K562 (cell line): ENCODE data around the gene RERE. TPM values are rescaled to one million over a fixed set of nuclear protein-coding genes. Genes with fewer than 3 reads are reported as not detected.

Experiments
- ATAC-seq: fragments of 200-7000 bp; cut with Tn5 transposase; 3 replicates; pipeline ENCODE4 v1.9.1; 2020; ENCODE audit warnings: moderate library complexity
- BruUV-seq: library from RNA; stranded (reverse); fragments of 400-500 nt; replicated peaks from 2 replicates; lab custom pipeline; 2021; lab: Mats Ljungman, UMichigan
- CTCF ChIA-PET: fragments of 300-600 bp; formaldehyde crosslinking; extraction: SDS; loops from one replicate; lab custom pipeline; 2021; ENCODE audit warnings: low intra/inter-chr PET ratio; lab: Yijun Ruan, JAX
- POLR2A ChIA-PET: fragments of 300-600, 350-650 bp; sonication (Branson Sonifier 250); formaldehyde crosslinking; extraction: SDS; loops from one replicate; lab custom pipeline; 2021; ENCODE audit warnings: antibody characterized with exemption, inconsistent platforms; lab: Yijun Ruan, JAX
- DNase-seq, 4 experiments: peaks; one replicate each; pipeline versions ENCODE4 v3.0.0 to v3.0.0-alpha.2; 2011 to 2018; ENCODE audit warnings: low spot score in 3 of 4, mixed read lengths in 3 of 4; ENCODE audit errors: extremely low read depth in 1 of 4
- FAIRE-seq: peaks from 2 replicates; lab custom pipeline; 2011; peaks lifted over from hg19 to GRCh38; lab: Jason Lieb, UNC
- H2AFZ ChIP-seq: 2 replicates; pipeline ENCODE4 v1.6.0; 2011; ENCODE audit warnings: low read depth, low read length, control low read depth, inconsistent platforms
- H3K27ac ChIP-seq: fragments of 200-600 bp; 3 replicates; pipeline ENCODE4 v1.8.0; 2011; ENCODE audit warnings: low read depth, mild to moderate bottlenecking, control low read depth, inconsistent platforms, low read length, moderate library complexity, mixed read lengths; ENCODE audit errors: extremely low read depth
- H3K27me3 ChIP-seq, 2 experiments: fragments of 300-600 bp in 1 of 2; 2 replicates in 1 of 2; 3 replicates in 1 of 2; pipeline versions ENCODE4 v1.6.0 to v1.8.0; 2011; ENCODE audit warnings: inconsistent platforms in 2 of 2, low read length in 2 of 2, mild to moderate bottlenecking in 1 of 2, mixed read lengths in 1 of 2, moderate library complexity in 1 of 2; ENCODE audit not compliant: control insufficient read depth in 2 of 2, insufficient read depth in 2 of 2
- H3K36me3 ChIP-seq: fragments of 300-600 bp; 3 replicates; pipeline ENCODE4 v1.8.0; 2011; ENCODE audit warnings: mild to moderate bottlenecking, low read length, inconsistent platforms; ENCODE audit not compliant: control insufficient read depth, insufficient read depth
- H3K4me1 ChIP-seq, 2 experiments: fragments of 200-600 bp in 1 of 2; replicated peaks in 1 of 2; 2 replicates in 1 of 2; 3 replicates in 1 of 2; pipeline versions ENCODE4 v1.5.1 to v1.8.0; 2011; ENCODE audit warnings: inconsistent platforms in 2 of 2, low read length in 2 of 2, mild to moderate bottlenecking in 1 of 2, mixed read lengths in 1 of 2, moderate library complexity in 1 of 2; ENCODE audit not compliant: control insufficient read depth in 2 of 2, insufficient read depth in 2 of 2
- H3K4me2 ChIP-seq: 2 replicates; pipeline ENCODE4 v1.6.1; 2011; ENCODE audit warnings: low read length, control low read depth, inconsistent platforms, mixed read lengths; ENCODE audit not compliant: insufficient read depth
- H3K4me3 ChIP-seq: fragments of 200-600 bp; sonication (generic), shearing (Covaris generic); 2 replicates; pipeline ENCODE4 v1.5.1; 2016; ENCODE audit warnings: control low read depth, inconsistent platforms
- H3K79me2 ChIP-seq: fragments of 200-600 bp; 3 replicates; pipeline ENCODE4 v1.8.0; 2011; ENCODE audit warnings: low read length, inconsistent platforms; ENCODE audit not compliant: control insufficient read depth, insufficient read depth
- H3K9ac ChIP-seq, 2 experiments: 2 replicates each; pipeline versions ENCODE4 v1.6.0 to v1.6.1; 2011; ENCODE audit warnings: low read depth in 2 of 2, low read length in 2 of 2, control low read depth in 1 of 2, inconsistent platforms in 1 of 2, mild to moderate bottlenecking in 1 of 2, mixed read lengths in 1 of 2; ENCODE audit not compliant: insufficient read depth in 1 of 2
- H3K9me1 ChIP-seq: one replicate; pipeline ENCODE4 v1.6.0; 2011; ENCODE audit warnings: inconsistent platforms, mild to moderate bottlenecking, low read length, moderate library complexity; ENCODE audit not compliant: control insufficient read depth, insufficient read depth
- H3K9me3 ChIP-seq: replicated peaks from 2 replicates; pipeline ENCODE4 v1.5.1; 2011; ENCODE audit warnings: low read depth, low read length, inconsistent platforms; ENCODE audit not compliant: control insufficient read depth, insufficient read depth
- H4K20me1 ChIP-seq: replicated peaks from 2 replicates; pipeline ENCODE4 v1.6.1; 2011; ENCODE audit warnings: low read length, inconsistent platforms, mixed read lengths; ENCODE audit not compliant: control insufficient read depth, insufficient read depth
- C11orf30 ChIP-seq: fragments of 450-650 bp; IDR thresholded peaks from 2 replicates; pipeline ENCODE4 v1.6.1; 2016; ENCODE audit warnings: low read depth, mild to moderate bottlenecking
- ETV1 ChIP-seq: fragments of 450-650 bp; conservative IDR thresholded peaks from 2 replicates; pipeline ENCODE4 v1.6.1; 2016; ENCODE audit warnings: missing genetic modification characterization, control low read depth, low read depth, missing compliant biosample characterization
- RAD21 ChIP-seq, 2 experiments: fragments of 250-450 bp in 1 of 2; fragments of 450-650 bp in 1 of 2; sonication (Bioruptor Pico) in 1 of 2; formaldehyde crosslinking in 1 of 2; IDR thresholded peaks in 1 of 2; conservative IDR thresholded peaks in 1 of 2; 2 replicates each; pipeline versions ENCODE4 v1.4.0 to v1.8.0; 2020 to 2022; ENCODE audit warnings: mild to moderate bottlenecking in 2 of 2, moderate library complexity in 1 of 2
- WGBS: fragments of 100-300 bp; shearing (Covaris generic); methylation state at CpG from one replicate; pipeline ENCODE4 v1.1.6; 2016; ENCODE audit warnings: low coverage, mixed read lengths; ENCODE audit not compliant: insufficient coverage; ENCODE audit errors: missing lambda C conversion rate; 5-methylcytosine and 5-hydroxymethylcytosine counted together
- in situ Hi-C: fragments of 300-500 bp; cut with MboI; formaldehyde crosslinking; loops from 4 replicates; pipeline ENCODE4 v1.15.0; 2018; ENCODE audit warnings: inconsistent platforms, mixed read lengths
- intact Hi-C: fragments of 100-400 bp; cut with micrococcal nuclease; formaldehyde crosslinking; loops from 2 replicates; pipeline ENCODE4 v1.14.2; 2022
- polyA plus RNA-seq, 8 experiments: library from polyadenylated mRNA; depleted of rRNA in 4 of 8; stranded (reverse) in 5 of 8; unstranded in 3 of 8; fragments of >200 nt; fragmentation: Nextera tagmentation in 2 of 8; fragmentation: Illumina TruSeq in 1 of 8; extraction: Ambion mirVana in 2 of 8; extraction: Trizol in 1 of 8; gene quantifications; 2 replicates each; pipeline versions ENCODE4 v1.2.1 to v1.2.3, GENCODE V29; 2011 to 2014; ENCODE audit warnings: inconsistent platforms in 1 of 8, missing spikeins in 1 of 8
- total RNA-seq, 7 experiments: library from RNA; depleted of rRNA in 6 of 7; stranded (reverse); fragments of >200 nt in 6 of 7; fragmentation: Illumina TruSeq in 2 of 7; extraction: Trizol in 2 of 7; gene quantifications; 2 replicates each; pipeline versions ENCODE4 v1.2.1 to v1.2.3, GENCODE V29; 2011 to 2021; ENCODE audit warnings: low replicate concordance in 1 of 7
- TF ChIP-seq, protein P1 (sequence below): IDR thresholded peaks from 2 replicates; pipeline ENCODE4 v1.6.1; 2016; ENCODE audit warnings: missing genetic modification characterization, missing compliant biosample characterization
- TF ChIP-seq, protein P2 (sequence below): fragments of 450-650 bp; IDR thresholded peaks from 2 replicates; pipeline ENCODE4 v1.6.1; 2016
- TF ChIP-seq, protein P3 (sequence below): fragments of 250-450 bp; sonication (Bioruptor Pico); IDR thresholded peaks from 2 replicates; pipeline ENCODE4 v1.4.0; 2020; ENCODE audit warnings: mild to moderate bottlenecking, moderate library complexity
- TF ChIP-seq, protein P4 (sequence below): fragments of 250-450 bp; sonication (Bioruptor Pico); IDR thresholded peaks from 2 replicates; pipeline ENCODE4 v1.4.0; 2020; ENCODE audit warnings: mild to moderate bottlenecking

RERE gene
- total and polyA plus RNA-seq, 9 of the 15 experiments (the other 6 are each of a cell fraction or from before 2014, with no cell fraction given), result 3.0 to 51.5 (median 13.4) TPM

DNA sequence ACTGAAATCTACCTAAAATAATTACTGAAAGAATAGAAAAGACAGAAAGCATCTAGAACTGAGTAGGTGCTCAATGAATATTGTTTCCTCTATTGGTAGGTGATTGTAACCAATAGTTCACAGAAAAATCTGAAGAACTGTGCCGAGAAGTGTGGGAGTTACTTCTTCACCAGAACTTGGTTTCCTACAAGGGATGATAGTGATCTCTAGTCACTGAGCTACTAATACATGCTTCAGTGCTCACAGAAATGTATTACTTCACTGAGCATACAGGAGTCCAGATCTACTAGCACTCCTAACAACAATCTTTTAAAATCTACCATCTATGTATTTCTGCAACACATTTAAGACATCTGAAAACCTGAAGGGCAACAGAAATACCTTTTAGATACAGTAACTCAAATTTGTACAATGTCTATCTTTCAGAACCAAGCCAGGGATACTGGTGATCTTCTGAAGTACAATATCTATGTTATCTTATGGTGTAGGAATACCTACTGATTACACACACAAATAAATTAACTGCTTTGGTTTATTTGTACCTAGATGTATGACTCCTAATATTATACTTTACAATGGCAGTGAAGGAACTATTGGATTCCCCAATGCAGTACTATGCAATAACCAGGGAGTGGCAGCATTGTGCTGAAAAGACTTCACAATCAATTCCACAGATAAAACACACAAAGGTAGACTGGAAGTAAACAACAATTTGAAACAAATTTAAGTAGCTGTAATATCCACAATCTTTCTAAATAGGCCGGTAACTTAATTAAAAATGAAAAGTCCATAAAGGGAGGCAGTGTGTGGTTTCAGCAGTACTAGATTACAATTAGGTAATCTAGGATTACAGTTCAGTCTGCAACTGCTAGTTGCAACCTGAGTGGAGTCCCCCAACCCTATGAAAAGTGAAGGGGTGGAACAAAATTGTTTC is 256.6 kb downstream of the RERE start (continued):
- TF ChIP-seq C11orf30 (no peak), ETV1 (0 out of 2 replicates have a peak, but pooled peaks have one; percentile 9), RAD21 (CRISPR knock-in tag; conservative IDR thresholded peaks at IDR 0.05 in 1 of 2, IDR thresholded peaks at IDR 0.05 in 1 of 2) (peak; percentile 96 to 99)

DNA sequence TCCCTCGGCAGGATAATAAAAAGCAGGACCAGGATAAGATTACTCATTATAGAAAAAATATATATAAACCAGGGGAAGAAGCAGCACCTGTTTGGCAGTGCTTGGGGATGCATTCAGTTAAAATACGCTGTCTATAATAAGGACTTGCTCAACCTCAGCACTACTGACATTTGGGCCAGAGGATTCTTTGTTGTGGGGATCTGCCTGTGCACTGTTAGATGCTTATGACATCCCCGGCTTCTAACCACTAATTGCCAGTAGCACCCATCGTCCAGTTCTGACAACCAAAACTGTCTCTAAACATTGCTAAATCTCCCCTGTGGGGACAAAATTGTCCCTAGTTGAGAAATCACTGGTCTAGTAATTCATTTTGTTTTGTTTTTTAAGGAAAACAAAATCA is 257.4 kb downstream of the RERE start:
- ChIA-PET POLR2A (interaction anchor here (1.0 to 2.2 kb wide), 2 partner anchors 8 to 9 kb away, joined by 3 to 11 read pairs; no protein-coding TSS in a partner anchor), CTCF (interaction anchor here (1.4 to 4.9 kb wide), 3 partner anchors 111 to 289 kb away, joined by 14 to 53 read pairs (median 31); no protein-coding TSS in a partner anchor)
- Histone ChIP-seq H3K36me3 (peaks cover 12% of the 10 kb centered on the region; the same call in 1 of the 3 replicates), H3K27ac (no peak overlapping the region), H3K9ac (no peak overlapping the region), H3K9me1 (no peaks in the 10 kb centered on the region), H2AFZ (no peak overlapping the region), H4K20me1 (peaks cover 9% of the 10 kb centered on the region), H3K4me3 (no peak overlapping the region), H3K79me2 (peaks cover 21% of the 10 kb centered on the region), H3K9me3 (no peaks in the 10 kb centered on the region), H3K4me1 (peaks cover 0 to 19% of the 10 kb centered on the region in 2 experiments; a peak in 4 of 5 replicates), H3K4me2 (no peak overlapping the region), H3K27me3 (no peaks in the 10 kb centered on the region)
- in situ Hi-C loops (loop anchor here (5.0 kb wide), 2 partner anchors 167 to 297 kb away; no protein-coding TSS in a partner anchor), intact Hi-C loops (no loop called here)
- WGBS, result 82% methylated on average over 4 of the region's 4 CpGs
- TF ChIP-seq, protein P1, sequence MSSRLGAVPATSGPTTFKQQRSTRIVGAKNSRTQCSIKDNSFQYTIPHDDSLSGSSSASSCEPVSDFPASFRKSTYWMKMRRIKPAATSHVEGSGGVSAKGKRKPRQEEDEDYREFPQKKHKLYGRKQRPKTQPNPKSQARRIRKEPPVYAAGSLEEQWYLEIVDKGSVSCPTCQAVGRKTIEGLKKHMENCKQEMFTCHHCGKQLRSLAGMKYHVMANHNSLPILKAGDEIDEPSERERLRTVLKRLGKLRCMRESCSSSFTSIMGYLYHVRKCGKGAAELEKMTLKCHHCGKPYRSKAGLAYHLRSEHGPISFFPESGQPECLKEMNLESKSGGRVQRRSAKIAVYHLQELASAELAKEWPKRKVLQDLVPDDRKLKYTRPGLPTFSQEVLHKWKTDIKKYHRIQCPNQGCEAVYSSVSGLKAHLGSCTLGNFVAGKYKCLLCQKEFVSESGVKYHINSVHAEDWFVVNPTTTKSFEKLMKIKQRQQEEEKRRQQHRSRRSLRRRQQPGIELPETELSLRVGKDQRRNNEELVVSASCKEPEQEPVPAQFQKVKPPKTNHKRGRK (tag), result no peak
- TF ChIP-seq, protein P2, sequence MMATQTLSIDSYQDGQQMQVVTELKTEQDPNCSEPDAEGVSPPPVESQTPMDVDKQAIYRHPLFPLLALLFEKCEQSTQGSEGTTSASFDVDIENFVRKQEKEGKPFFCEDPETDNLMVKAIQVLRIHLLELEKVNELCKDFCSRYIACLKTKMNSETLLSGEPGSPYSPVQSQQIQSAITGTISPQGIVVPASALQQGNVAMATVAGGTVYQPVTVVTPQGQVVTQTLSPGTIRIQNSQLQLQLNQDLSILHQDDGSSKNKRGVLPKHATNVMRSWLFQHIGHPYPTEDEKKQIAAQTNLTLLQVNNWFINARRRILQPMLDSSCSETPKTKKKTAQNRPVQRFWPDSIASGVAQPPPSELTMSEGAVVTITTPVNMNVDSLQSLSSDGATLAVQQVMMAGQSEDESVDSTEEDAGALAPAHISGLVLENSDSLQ, result no peak
- TF ChIP-seq, protein P3, sequence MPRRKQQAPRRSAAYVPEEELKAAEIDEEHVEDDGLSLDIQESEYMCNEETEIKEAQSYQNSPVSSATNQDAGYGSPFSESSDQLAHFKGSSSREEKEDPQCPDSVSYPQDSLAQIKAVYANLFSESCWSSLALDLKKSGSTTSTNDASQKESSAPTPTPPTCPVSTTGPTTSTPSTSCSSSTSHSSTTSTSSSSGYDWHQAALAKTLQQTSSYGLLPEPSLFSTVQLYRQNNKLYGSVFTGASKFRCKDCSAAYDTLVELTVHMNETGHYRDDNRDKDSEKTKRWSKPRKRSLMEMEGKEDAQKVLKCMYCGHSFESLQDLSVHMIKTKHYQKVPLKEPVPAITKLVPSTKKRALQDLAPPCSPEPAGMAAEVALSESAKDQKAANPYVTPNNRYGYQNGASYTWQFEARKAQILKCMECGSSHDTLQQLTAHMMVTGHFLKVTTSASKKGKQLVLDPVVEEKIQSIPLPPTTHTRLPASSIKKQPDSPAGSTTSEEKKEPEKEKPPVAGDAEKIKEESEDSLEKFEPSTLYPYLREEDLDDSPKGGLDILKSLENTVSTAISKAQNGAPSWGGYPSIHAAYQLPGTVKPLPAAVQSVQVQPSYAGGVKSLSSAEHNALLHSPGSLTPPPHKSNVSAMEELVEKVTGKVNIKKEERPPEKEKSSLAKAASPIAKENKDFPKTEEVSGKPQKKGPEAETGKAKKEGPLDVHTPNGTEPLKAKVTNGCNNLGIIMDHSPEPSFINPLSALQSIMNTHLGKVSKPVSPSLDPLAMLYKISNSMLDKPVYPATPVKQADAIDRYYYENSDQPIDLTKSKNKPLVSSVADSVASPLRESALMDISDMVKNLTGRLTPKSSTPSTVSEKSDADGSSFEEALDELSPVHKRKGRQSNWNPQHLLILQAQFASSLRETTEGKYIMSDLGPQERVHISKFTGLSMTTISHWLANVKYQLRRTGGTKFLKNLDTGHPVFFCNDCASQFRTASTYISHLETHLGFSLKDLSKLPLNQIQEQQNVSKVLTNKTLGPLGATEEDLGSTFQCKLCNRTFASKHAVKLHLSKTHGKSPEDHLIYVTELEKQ (CRISPR knock-in tag), result no peak
- TF ChIP-seq, protein P4, sequence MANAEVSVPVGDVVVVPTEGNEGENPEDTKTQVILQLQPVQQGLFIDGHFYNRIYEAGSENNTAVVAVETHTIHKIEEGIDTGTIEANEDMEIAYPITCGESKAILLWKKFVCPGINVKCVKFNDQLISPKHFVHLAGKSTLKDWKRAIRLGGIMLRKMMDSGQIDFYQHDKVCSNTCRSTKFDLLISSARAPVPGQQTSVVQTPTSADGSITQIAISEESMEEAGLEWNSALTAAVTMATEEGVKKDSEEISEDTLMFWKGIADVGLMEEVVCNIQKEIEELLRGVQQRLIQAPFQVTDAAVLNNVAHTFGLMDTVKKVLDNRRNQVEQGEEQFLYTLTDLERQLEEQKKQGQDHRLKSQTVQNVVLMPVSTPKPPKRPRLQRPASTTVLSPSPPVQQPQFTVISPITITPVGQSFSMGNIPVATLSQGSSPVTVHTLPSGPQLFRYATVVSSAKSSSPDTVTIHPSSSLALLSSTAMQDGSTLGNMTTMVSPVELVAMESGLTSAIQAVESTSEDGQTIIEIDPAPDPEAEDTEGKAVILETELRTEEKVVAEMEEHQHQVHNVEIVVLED (CRISPR knock-in tag), result no peak
- ATAC-seq, result no peak
- no TSS peak for BruUV-seq
- FAIRE-seq, result no peak
- no peak for DNase-seq
